Psoas muscle (tissue), 8 donors: ENCODE data around the gene SIPA1L3. TPM values are rescaled to one million over a fixed set of nuclear protein-coding genes. Genes with fewer than 3 reads are reported as not detected.

Source experiments
- ATAC-seq, 4 donors: fragments of 200-7000 bp; cut with Tn5 transposase; one replicate each; pipeline ENCODE4 v1.9.1; 2020; ENCODE audit warnings: moderate library complexity in 3 of 4, mild to moderate bottlenecking in 2 of 4
- DNase-seq, 2 donors: peaks; one replicate each; pipeline ENCODE4 v3.0.0-alpha.2; 2020
- H3K27ac ChIP-seq: fragments of 200-600 bp; one replicate; pipeline ENCODE4 v1.8.0; 2022
- H3K27me3 ChIP-seq, 3 donors: fragments of 200-600 bp in 1 of 3; one replicate each; pipeline versions ENCODE4 v1.6.1 to v1.8.0; 2013 to 2022; ENCODE audit warnings: low read length in 2 of 3, mild to moderate bottlenecking in 2 of 3, moderate library complexity in 1 of 3; ENCODE audit not compliant: insufficient read depth in 3 of 3
- H3K36me3 ChIP-seq, 2 donors: fragments of 200-600 bp in 1 of 2; one replicate each; pipeline versions ENCODE4 v1.6.1 to v1.8.0; 2013 to 2022; ENCODE audit warnings: low read depth in 1 of 2, mild to moderate bottlenecking in 1 of 2, moderate library complexity in 1 of 2; ENCODE audit not compliant: insufficient read depth in 1 of 2
- H3K4me1 ChIP-seq: fragments of 200-600 bp; one replicate; pipeline ENCODE4 v1.8.0; 2022
- H3K4me3 ChIP-seq: fragments of 200-600 bp; one replicate; pipeline ENCODE4 v1.8.0; 2022; ENCODE audit warnings: mild to moderate bottlenecking
- H3K9me3 ChIP-seq: fragments of 200-600 bp; one replicate; pipeline ENCODE4 v1.8.0; 2022
- WGBS, 3 donors: extraction: QIAGEN DNeasy Blood & Tissue Kit; methylation state at CpG; one replicate each; pipeline versions ENCODE4 v1.1.6 to v1.1.7; 2013; 5-methylcytosine and 5-hydroxymethylcytosine counted together
- intact Hi-C, 2 donors: fragments of 100-400 bp; cut with DNase I; formaldehyde crosslinking; loops; one replicate each; pipeline versions ENCODE4 v1.11.0 to v1.14.2; 2022
- polyA plus RNA-seq, 3 donors: library from polyadenylated mRNA; stranded (reverse); fragments of 200-250 nt; gene quantifications; one replicate each; pipeline ENCODE4 v1.2.3, GENCODE V29; 2013
- total RNA-seq, 4 donors: library from RNA; stranded (reverse); fragmentation: NEBNext Ultra II Directional in 2 of 4; extraction: Animal tissue kit (Norgen Biotek cat#: 25700) in 2 of 4; gene quantifications; one replicate each; pipeline versions ENCODE4 v1.2.1 to v1.2.4, GENCODE V29; 2021 to 2023
- TF ChIP-seq, protein P1 (sequence below): fragments of 200-600 bp; IDR thresholded peaks from one replicate; pipeline ENCODE4 v1.8.0; 2022; ENCODE audit warnings: antibody characterized with exemption
- donor health status: healthy with polysubstance abuse.
- donor health status: DM: no; HTN: no; CAD: no; lungs with moderate emphysema.
- donor health status: Bipolar disorder and iron deficiency.
- donor health status: healthy.
- donor health status: DM: yes; HTN: yes; CAD: no.
- donor health status: DM: no; HTN: no; CAD: no.
- donor health status: DM: no; HTN: no; CAD: no.
- donor health status: DM: yes; HTN: yes; CAD: no.

The SIPA1L3 gene
- total and polyA plus RNA-seq, 7 donors = 2.9 to 28.2 (median 8.3) TPM

DNA sequence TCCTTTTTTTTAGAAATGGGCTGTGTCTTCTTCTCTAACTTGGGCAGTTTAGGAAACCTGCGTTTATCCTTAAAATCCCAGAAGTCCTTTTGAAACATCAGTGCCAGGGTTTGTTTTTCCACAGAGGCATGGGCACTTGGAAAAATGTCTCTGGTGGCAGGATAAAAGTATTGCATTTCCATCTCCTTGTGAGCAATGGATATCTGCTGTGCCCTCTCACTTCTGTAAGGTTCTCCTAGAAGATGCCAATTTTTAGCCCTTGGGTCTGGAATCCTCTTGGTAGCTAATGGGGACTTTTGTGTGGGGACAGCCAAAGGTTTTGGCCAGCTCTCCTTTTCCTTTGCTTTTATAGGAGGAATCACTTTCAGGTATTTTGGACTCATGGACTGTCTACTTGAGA, 21.6 kb upstream of the SIPA1L3 start:
- Histone ChIP-seq H3K4me3 (no peak overlapping the region), H3K36me3 (no peaks in the 10 kb centered on the region), H3K27me3 (peaks cover 3 to 24% (median 4%) of the 10 kb centered on the region in 3 donors), H3K4me1 (no peaks in the 10 kb centered on the region), H3K9me3 (peaks cover 13% of the 10 kb centered on the region), H3K27ac (no peak overlapping the region)
- WGBS, 3 donors = 92 to 96% (median 93%) methylated on average over 1 of the region's 1 CpG
- ATAC-seq (no peak), DNase-seq (no peak)
- TF ChIP-seq, protein P1, sequence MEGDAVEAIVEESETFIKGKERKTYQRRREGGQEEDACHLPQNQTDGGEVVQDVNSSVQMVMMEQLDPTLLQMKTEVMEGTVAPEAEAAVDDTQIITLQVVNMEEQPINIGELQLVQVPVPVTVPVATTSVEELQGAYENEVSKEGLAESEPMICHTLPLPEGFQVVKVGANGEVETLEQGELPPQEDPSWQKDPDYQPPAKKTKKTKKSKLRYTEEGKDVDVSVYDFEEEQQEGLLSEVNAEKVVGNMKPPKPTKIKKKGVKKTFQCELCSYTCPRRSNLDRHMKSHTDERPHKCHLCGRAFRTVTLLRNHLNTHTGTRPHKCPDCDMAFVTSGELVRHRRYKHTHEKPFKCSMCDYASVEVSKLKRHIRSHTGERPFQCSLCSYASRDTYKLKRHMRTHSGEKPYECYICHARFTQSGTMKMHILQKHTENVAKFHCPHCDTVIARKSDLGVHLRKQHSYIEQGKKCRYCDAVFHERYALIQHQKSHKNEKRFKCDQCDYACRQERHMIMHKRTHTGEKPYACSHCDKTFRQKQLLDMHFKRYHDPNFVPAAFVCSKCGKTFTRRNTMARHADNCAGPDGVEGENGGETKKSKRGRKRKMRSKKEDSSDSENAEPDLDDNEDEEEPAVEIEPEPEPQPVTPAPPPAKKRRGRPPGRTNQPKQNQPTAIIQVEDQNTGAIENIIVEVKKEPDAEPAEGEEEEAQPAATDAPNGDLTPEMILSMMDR = no peak
- intact Hi-C loops = no loop called here

DNA sequence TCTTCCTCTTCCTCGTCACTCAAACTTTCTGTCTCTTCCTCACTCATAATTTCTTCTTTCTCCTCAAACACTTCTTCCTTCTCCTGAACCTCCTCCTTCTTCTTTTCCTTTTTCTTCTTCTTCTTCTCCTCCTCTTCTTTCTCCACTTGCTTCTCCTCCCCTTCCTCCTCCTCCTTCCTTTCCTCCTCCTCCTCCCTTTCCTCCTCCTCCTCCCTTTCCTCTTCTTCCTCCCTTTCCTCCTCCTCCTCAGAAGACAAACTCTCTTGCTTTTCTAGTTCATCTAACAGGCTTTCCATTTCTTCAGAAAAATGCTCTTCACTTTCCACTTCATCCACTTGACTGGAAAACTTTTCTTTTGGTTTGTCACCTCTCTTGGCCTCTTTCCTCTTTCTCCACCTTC, 20.4 kb upstream of the SIPA1L3 start:
- Histone ChIP-seq H3K27ac (no peak overlapping the region), H3K9me3 (peaks cover 11% of the 10 kb centered on the region), H3K36me3 (no peaks in the 10 kb centered on the region), H3K4me1 (no peaks in the 10 kb centered on the region), H3K27me3 (peaks cover 3 to 27% (median 4%) of the 10 kb centered on the region in 3 donors), H3K4me3 (no peak overlapping the region)
- ATAC-seq = no peak
- 64 to 82% (median 65%) methylated on average over 1 of the region's 1 CpG for WGBS, 3 donors
- no peak for DNase-seq
- TF ChIP-seq, protein P1 = no peak
- intact Hi-C loops = no loop called here

DNA sequence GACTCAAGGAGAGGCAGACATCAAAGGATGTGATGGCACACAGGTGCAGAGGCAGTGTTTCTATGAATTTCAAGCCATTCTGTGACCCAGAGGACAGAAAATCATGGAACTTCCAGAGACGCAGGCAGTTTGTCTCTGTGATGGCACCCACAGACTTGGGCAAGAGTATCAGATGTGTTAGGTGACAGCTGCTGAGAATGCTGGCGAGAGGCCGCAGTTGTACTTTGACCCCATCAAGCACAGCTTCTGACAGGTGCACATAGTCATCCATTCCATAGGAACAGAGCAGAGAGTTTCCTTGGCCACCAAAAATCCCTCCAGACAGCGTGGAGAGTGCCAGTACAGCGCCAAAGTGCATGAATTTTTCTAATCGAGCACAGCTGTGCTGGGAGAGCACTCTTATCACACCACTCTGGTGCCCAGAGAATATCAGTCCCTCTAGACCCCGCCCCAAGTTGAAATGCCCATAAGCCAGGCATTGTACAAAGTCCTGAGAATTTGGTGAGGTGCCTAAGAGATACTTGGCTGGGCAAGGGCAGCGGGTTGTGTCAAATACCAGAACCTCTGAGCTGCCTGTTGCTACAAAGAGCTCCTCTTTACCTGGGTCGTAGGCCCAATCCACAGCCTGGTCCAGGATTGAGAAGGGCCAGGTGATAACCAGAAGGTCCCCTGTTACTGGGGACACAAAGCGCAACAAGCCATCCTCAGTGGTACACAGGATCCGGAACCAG, 13.0 kb upstream of the SIPA1L3 start:
- no peak for DNase-seq
- no peaks in the 10 kb centered on the region for H3K4me1 ChIP-seq
- 64 to 71% (median 66%) methylated on average over 11 of the region's 11 CpGs for WGBS, 3 donors
- TF ChIP-seq, protein P1 = no peak
- H3K36me3 ChIP-seq = no peaks in the 10 kb centered on the region
- no peaks in the 10 kb centered on the region for H3K9me3 ChIP-seq
- peaks cover 0 to 15% (median 2%) of the 10 kb centered on the region in 3 donors for H3K27me3 ChIP-seq
- no peak overlapping the region for H3K27ac ChIP-seq
- intact Hi-C loops = no loop called here
- no peak overlapping the region for H3K4me3 ChIP-seq
- no peak for ATAC-seq

DNA sequence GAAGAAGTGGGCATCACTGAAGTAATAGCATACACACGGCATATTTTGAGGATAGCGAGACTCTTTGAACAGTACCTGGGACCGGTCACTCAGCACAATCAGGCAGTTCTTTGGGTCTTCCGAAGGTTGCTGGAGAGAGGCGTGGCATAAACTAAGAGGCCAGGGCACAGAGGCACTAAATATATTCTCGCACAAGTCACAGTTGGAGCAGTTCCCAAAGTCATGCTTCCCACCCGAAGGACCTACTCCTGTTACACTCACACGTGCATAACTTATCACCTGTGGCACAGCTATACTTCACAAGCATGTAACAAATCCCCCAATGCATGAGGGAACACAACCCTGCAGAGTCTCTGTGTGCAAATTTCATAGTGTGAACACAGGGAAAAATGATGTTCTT, 10.8 kb upstream of the SIPA1L3 start:
- TF ChIP-seq, protein P1 = no peak
- Histone ChIP-seq H3K27me3 (peaks cover 0 to 10% (median 2%) of the 10 kb centered on the region in 3 donors), H3K36me3 (no peaks in the 10 kb centered on the region), H3K27ac (no peak overlapping the region), H3K4me1 (no peaks in the 10 kb centered on the region), H3K4me3 (no peak overlapping the region), H3K9me3 (no peaks in the 10 kb centered on the region)
- DNase-seq (no peak), ATAC-seq (no peak)
- 49 to 62% (median 55%) methylated on average over 8 of the region's 8 CpGs for WGBS, 3 donors
- intact Hi-C loops = no loop called here

DNA sequence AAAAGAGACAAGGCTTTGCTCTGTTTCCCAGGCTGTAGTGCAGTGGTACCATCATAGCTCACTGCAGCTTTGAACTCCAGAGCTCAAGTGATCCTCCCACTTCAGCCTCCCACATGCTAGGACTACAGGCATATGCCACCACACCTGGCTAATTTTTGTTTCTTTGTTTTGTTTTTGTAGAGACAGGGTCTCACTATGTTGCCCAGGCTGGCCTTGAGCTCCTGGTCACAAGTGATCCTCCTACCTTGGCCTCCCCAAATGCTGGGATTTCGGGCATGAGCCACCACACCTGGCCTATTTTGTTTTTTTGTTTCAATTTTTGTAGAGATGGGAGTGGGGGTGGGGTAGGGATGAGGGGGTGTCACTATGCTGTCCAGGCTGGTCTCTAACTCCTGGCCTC, 7.6 kb upstream of the SIPA1L3 start:
- H3K27me3 ChIP-seq = no peaks in the 10 kb centered on the region
- TF ChIP-seq, protein P1 = no peak
- H3K27ac ChIP-seq = no peak overlapping the region
- H3K4me1 ChIP-seq = no peaks in the 10 kb centered on the region
- 85 to 100% (median 95%) methylated on average over 1 of the region's 1 CpG for WGBS, 3 donors
- no peak for ATAC-seq
- no peak overlapping the region for H3K4me3 ChIP-seq
- no peak for DNase-seq
- no peaks in the 10 kb centered on the region for H3K9me3 ChIP-seq
- intact Hi-C loops = no loop called here
- H3K36me3 ChIP-seq = no peaks in the 10 kb centered on the region
